A549 treated with DMSO at 1 μM for 4 hours (cell line): ENCODE data around the gene MYH13. TPM values are rescaled to one million over a fixed set of nuclear protein-coding genes. Genes with fewer than 3 reads are reported as not detected.

Source experiments
- total RNA-seq: library from RNA; stranded (reverse); fragments of 200-300 nt; extraction: Qiagen RNA extraction; gene quantifications from 5 replicates; pipeline ENCODE4 v1.2.3, GENCODE V29; 2022; ENCODE audit warnings: low read depth

Gene MYH13
- 0.01 TPM in 1 of 5 replicates, not detected in the others for total RNA-seq

GRCh38 chr17:10372906-10373305 is at the start of gene MYH13:
Gene MYH13 (minus strand): TSS chr17:10373006. CDS start chr17:10364530, 8,476 bp downstream.

GRCh38 chr17:10421900-10422542 is 49.2 kb upstream of the MYH13 start, which contains the start of gene MYH8:
Gene MYH8 (minus strand): TSS chr17:10421950. CDS start chr17:10420227, 1,723 bp downstream.

Other genes starting within 250 kb of the MYH13 start
- gene GAS7, start 174.4 kb downstream of the MYH13 start, total RNA-seq: 0.43 to 0.99 TPM (median 0.52 TPM) in 5 replicates
- not detected in 5 replicates for gene MYH8, start 48.9 kb upstream of the MYH13 start, total RNA-seq
- gene MYH4, start 96.6 kb upstream of the MYH13 start, total RNA-seq: not detected in 5 replicates
- not detected in 5 replicates for gene MYH1, start 145.5 kb upstream of the MYH13 start, total RNA-seq
- gene MYH2, start 176.7 kb upstream of the MYH13 start, total RNA-seq: not detected in 5 replicates